ENCODE data around the gene VWA5B2. TPM values are rescaled to one million over a fixed set of nuclear protein-coding genes. Genes with fewer than 3 reads are reported as not detected.
A peak's percentile ranks its signal among the peaks of the same experiment; 100 is the strongest.

VWA5B2 gene
- total and polyA plus RNA-seq, 2 of the 13 experiments (the other 11 are each of a cell fraction or from before 2014, with no cell fraction given), result 0.03 to 0.04 TPM

GRCh38 chr3:184186184-184186901 is 43.0 kb upstream of the VWA5B2 start, which contains the start of gene ABCF3 (continued):
- no peak for TF ChIP-seq ARNTL (CRISPR knock-in tag; IDR thresholded peaks at IDR 0.05)
- TF ChIP-seq PAXIP1 (CRISPR knock-in tag; conservative IDR thresholded peaks at IDR 0.05), result no peak; the same call in 1 of the 2 replicates
- no peak for TF ChIP-seq CBX1 (IDR thresholded peaks at IDR 0.05; ENCODE audit: low read depth)
- TF ChIP-seq ARID5B (CRISPR knock-in tag; IDR thresholded peaks at IDR 0.05), result no peak
- TF ChIP-seq ZKSCAN1 (IDR thresholded peaks at IDR 0.05; ENCODE audit: low read length), result no peak
- no peak for TF ChIP-seq ZNF205 (CRISPR knock-in tag; IDR thresholded peaks at IDR 0.05)
- no peak for TF ChIP-seq ZNF800 (CRISPR knock-in tag; IDR thresholded peaks at IDR 0.05)
- TF ChIP-seq FOXP4 (CRISPR knock-in tag; IDR thresholded peaks at IDR 0.05), result no peak
- 0 out of 2 replicates have a peak, but pooled peaks have one; percentile 58 for TF ChIP-seq ZNF329 (CRISPR knock-in tag; IDR thresholded peaks at IDR 0.05; ENCODE audit: low read depth)
- no peak for TF ChIP-seq ZNF256 (CRISPR knock-in tag; conservative IDR thresholded peaks at IDR 0.05)
- TF ChIP-seq ZNF879 (CRISPR knock-in tag; IDR thresholded peaks at IDR 0.05), result 0 out of 2 replicates have a peak, but pooled peaks have one; percentile 43
- no peak for TF ChIP-seq ZNF3 (CRISPR knock-in tag; IDR thresholded peaks at IDR 0.05)
- no peak for TF ChIP-seq ZNF788 (CRISPR knock-in tag; IDR thresholded peaks at IDR 0.05; ENCODE audit: borderline replicate concordance)
- no peak for TF ChIP-seq MYC (CRISPR knock-in tag; IDR thresholded peaks at IDR 0.05; ENCODE audit: borderline replicate concordance)
- TF ChIP-seq SRY (CRISPR knock-in tag; IDR thresholded peaks at IDR 0.05), result 0 out of 2 replicates have a peak, but pooled peaks have one; percentile 94
- TF ChIP-seq PHB2 (IDR thresholded peaks at IDR 0.05; ENCODE audit: partially characterized antibody), result no peak
- no peak for TF ChIP-seq FIP1L1 (IDR thresholded peaks at IDR 0.05; ENCODE audit: borderline replicate concordance, insufficient read depth, low read depth, low read length)
- TF ChIP-seq ZNF841 (CRISPR knock-in tag; IDR thresholded peaks at IDR 0.05; ENCODE audit: borderline replicate concordance), result no peak
- TF ChIP-seq ZNF703 (CRISPR knock-in tag; IDR thresholded peaks at IDR 0.05; ENCODE audit: borderline replicate concordance), result no peak

Data from HepG2 (cell line).